Natural killer cell (primary cell): ENCODE measurements around the gene ASIC2. TPM values are rescaled to one million over a fixed set of nuclear protein-coding genes. Genes with fewer than 3 reads are reported as not detected.

Experiments used
- ATAC-seq, 3 donors: fragments of 150-1000 bp in 2 of 3; fragments of 200-7000 bp in 1 of 3; cut with Tn5 transposase; 1 replicate in 1 of 3; 2 replicates in 2 of 3; pipeline ENCODE4 v1.10.0; 2021; ENCODE audit warnings: mild to moderate bottlenecking in 2 of 3, moderate library complexity in 2 of 3
- DNase-seq, 2 donors: peaks; one replicate each; pipeline versions ENCODE4 v3.0.0 to v3.0.0-alpha.2; 2013 to 2021; ENCODE audit warnings: mixed read lengths in 1 of 2
- H3K27ac ChIP-seq: one replicate; pipeline ENCODE4 v1.5.1; 2013; ENCODE audit warnings: mild to moderate bottlenecking, low read length
- H3K27me3 ChIP-seq: one replicate; pipeline ENCODE4 v1.6.1; 2013; ENCODE audit warnings: low read length; ENCODE audit not compliant: control insufficient read depth, insufficient read depth
- H3K36me3 ChIP-seq: one replicate; pipeline ENCODE4 v1.6.1; 2013; ENCODE audit warnings: low read length; ENCODE audit not compliant: control insufficient read depth, insufficient read depth
- H3K4me1 ChIP-seq: one replicate; pipeline ENCODE4 v1.6.1; 2013; ENCODE audit warnings: low read length; ENCODE audit not compliant: control insufficient read depth, insufficient read depth
- H3K4me3 ChIP-seq: one replicate; pipeline ENCODE4 v1.5.1; 2013; ENCODE audit warnings: low read length
- H3K9me3 ChIP-seq: one replicate; pipeline ENCODE4 v1.6.1; 2013; ENCODE audit warnings: low read length; ENCODE audit not compliant: control insufficient read depth, insufficient read depth
- H3K27ac Mint-ChIP-seq, 2 donors: one replicate each; pipeline ENCODE4 v1.8.0; 2022; ENCODE audit warnings: mild to moderate bottlenecking in 2 of 2, mixed read lengths in 2 of 2, moderate library complexity in 1 of 2
- H3K27me3 Mint-ChIP-seq, 2 donors: one replicate each; pipeline ENCODE4 v1.8.0; 2022; ENCODE audit warnings: low read depth in 2 of 2, mixed read lengths in 2 of 2
- H3K36me3 Mint-ChIP-seq: one replicate; pipeline ENCODE4 v1.8.0; 2022; ENCODE audit warnings: mixed read lengths
- H3K4me1 Mint-ChIP-seq, 2 donors: one replicate each; pipeline ENCODE4 v1.8.0; 2022; ENCODE audit warnings: mixed read lengths in 2 of 2
- H3K4me3 Mint-ChIP-seq: one replicate; pipeline ENCODE4 v1.8.0; 2022; ENCODE audit warnings: mild to moderate bottlenecking, moderate library complexity, mixed read lengths
- H3K9me3 Mint-ChIP-seq, 2 donors: one replicate each; pipeline ENCODE4 v1.8.0; 2022; ENCODE audit warnings: mixed read lengths in 2 of 2
- WGBS: methylation state at CpG from one replicate; pipeline ENCODE4 v1.1.7; 2013; ENCODE audit warnings: missing lambda C conversion rate; ENCODE audit not compliant: insufficient coverage; 5-methylcytosine and 5-hydroxymethylcytosine counted together
- intact Hi-C: fragments of 100-400 bp; cut with micrococcal nuclease; formaldehyde crosslinking; loops from one replicate; pipeline ENCODE4 v1.14.2; 2022
- total RNA-seq, 4 donors: library from RNA; stranded (reverse); fragments of 120-200 nt in 1 of 4; gene quantifications; one replicate each; pipeline versions ENCODE4 v1.2.3 to v1.2.4, GENCODE V29; 2013 to 2022
- TF ChIP-seq, protein P1 (sequence below): fragments of 200-600 bp; IDR thresholded peaks from one replicate; pipeline ENCODE4 v1.8.0; 2022; ENCODE audit warnings: antibody characterized with exemption

Gene ASIC2
- total RNA-seq, 3 donors from 2014 or later (not counting 1 experiment from before 2014, with no cell fraction given): not detected

DNA sequence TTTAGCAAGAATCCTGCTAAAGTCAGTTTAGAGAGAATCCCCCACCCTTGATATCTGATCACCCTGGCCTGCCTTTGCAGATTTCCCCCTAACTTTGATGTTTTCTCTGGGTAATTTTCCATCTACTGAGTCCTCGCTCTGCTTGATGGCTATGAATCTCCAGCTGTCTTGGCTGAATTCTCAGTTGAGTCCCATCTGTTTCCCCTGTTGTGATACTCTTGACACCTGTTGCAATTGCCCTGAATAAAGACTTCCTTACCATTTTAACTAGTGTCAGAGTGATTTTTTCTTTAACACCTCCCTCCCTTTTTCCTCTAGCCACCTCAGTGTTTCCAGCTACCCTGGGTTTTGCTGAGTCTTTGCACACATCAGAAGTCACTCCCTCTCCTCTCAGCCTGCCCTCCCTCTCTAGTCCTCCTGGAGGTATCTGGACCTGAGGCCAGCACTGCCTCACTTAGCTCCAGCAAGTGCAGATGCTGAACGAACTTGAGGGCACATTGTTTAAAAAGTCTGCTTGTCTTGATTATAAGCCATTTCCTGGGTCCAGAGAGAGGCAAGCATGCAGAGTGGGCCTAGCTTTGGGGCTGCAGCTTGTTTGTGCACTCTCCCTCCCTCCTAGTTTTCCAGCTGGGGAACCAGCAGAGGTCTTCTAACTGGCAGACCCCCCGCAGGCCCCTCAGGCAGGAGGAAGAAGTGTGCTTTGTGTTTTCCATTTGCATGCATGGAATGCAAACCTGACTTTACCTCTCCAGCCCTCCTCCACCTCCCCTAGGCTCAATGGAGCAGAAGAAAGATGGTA is 268.2 kb downstream of the ASIC2 start:
- Histone ChIP-seq H3K4me1 (no peaks in the 10 kb centered on the region), H3K36me3 (no peaks in the 10 kb centered on the region), H3K9me3 (no peaks in the 10 kb centered on the region), H3K4me3 (no peak overlapping the region), H3K27ac (no peak overlapping the region), H3K27me3 (no peaks in the 10 kb centered on the region)
- peaks cover 11 to 41% of the 10 kb centered on the region in 2 donors for H3K27me3 Mint-ChIP-seq
- TF ChIP-seq, protein P1, sequence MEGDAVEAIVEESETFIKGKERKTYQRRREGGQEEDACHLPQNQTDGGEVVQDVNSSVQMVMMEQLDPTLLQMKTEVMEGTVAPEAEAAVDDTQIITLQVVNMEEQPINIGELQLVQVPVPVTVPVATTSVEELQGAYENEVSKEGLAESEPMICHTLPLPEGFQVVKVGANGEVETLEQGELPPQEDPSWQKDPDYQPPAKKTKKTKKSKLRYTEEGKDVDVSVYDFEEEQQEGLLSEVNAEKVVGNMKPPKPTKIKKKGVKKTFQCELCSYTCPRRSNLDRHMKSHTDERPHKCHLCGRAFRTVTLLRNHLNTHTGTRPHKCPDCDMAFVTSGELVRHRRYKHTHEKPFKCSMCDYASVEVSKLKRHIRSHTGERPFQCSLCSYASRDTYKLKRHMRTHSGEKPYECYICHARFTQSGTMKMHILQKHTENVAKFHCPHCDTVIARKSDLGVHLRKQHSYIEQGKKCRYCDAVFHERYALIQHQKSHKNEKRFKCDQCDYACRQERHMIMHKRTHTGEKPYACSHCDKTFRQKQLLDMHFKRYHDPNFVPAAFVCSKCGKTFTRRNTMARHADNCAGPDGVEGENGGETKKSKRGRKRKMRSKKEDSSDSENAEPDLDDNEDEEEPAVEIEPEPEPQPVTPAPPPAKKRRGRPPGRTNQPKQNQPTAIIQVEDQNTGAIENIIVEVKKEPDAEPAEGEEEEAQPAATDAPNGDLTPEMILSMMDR: no peak
- WGBS: 78% methylated on average over 3 of the region's 3 CpGs
- no peak for ATAC-seq
- intact Hi-C loops: no loop called here
- DNase-seq: no peak
- no peaks in the 10 kb centered on the region for H3K9me3 Mint-ChIP-seq
- no peak overlapping the region for H3K27ac Mint-ChIP-seq
- no peaks in the 10 kb centered on the region for H3K4me1 Mint-ChIP-seq
- H3K36me3 Mint-ChIP-seq: no peaks in the 10 kb centered on the region
- H3K4me3 Mint-ChIP-seq: no peak overlapping the region

DNA sequence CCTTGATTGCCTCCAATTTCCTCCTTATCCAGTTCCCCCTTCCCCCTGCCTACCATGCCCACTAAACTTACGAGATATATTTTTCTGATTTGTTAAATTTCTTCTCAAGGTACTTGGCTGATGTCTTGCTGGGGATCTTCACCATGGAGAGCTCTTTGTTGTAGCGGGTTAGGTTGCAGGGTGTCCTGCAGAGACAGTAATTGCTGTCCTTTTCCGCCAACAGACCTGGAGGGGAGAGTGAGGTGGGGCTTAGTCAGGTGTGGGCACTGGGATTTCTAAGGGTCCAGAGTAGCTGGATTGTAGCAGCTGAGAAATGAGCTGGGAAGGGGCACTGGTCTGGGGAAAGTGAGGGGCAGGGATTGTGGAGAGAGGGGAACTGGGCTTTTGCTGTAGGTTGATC is 269.3 kb downstream of the ASIC2 start:
- no peaks in the 10 kb centered on the region for H3K9me3 ChIP-seq
- no peak for ATAC-seq
- peaks cover 15 to 32% of the 10 kb centered on the region in 2 donors for H3K27me3 Mint-ChIP-seq
- H3K4me1 Mint-ChIP-seq: no peaks in the 10 kb centered on the region
- H3K36me3 Mint-ChIP-seq: no peaks in the 10 kb centered on the region
- no peak overlapping the region for H3K4me3 ChIP-seq
- H3K27ac ChIP-seq: no peak overlapping the region
- H3K4me3 Mint-ChIP-seq: no peak overlapping the region
- H3K36me3 ChIP-seq: no peaks in the 10 kb centered on the region
- no peaks in the 10 kb centered on the region for H3K9me3 Mint-ChIP-seq
- TF ChIP-seq, protein P1: no peak
- intact Hi-C loops: no loop called here
- DNase-seq: no peak
- H3K27ac Mint-ChIP-seq: no peak overlapping the region
- WGBS: 90% methylated on average over 3 of the region's 3 CpGs
- no peaks in the 10 kb centered on the region for H3K4me1 ChIP-seq
- no peaks in the 10 kb centered on the region for H3K27me3 ChIP-seq

DNA sequence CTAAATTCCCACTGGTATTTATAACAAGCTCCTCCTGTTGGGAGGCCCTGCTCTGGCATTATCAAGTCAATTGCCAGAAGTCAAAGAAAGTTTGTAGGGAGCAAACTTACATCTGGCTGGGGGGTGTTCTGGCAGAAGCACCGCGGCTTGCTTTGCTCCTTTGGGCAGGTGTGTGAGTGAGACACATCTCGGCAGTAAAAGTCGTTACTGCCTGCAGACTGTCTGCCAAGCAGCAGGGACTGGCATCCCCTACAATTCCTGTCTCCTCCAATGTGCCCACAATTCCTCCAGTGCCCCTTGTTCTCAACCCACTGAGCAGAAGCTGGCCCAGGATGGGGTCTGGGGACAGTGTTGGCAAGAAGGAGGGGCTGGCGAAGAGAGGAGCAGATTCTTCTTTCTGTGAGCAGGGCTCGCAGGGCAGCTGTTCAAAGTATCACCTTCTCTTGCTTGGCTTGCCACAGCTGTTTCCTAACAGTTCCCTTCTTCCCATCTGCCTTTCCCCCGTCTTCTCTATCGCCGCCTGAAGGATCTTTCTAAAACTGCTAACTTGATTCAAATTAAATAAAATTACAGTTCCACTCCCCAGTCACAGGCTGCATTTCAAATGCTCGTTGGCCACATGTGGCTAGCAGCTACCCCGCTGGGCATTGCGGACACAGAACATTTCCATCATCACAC is 271.2 kb downstream of the ASIC2 start:
- TF ChIP-seq, protein P1: no peak
- H3K27me3 ChIP-seq: no peaks in the 10 kb centered on the region
- Mint-ChIP-seq H3K36me3 (no peaks in the 10 kb centered on the region), H3K27me3 (peaks cover 15 to 26% of the 10 kb centered on the region in 2 donors), H3K4me1 (no peaks in the 10 kb centered on the region), H3K4me3 (no peak overlapping the region), H3K27ac (no peak overlapping the region), H3K9me3 (no peaks in the 10 kb centered on the region)
- DNase-seq (no peak), ATAC-seq (no peak)
- intact Hi-C loops: no loop called here
- no peaks in the 10 kb centered on the region for H3K4me1 ChIP-seq
- H3K36me3 ChIP-seq: no peaks in the 10 kb centered on the region
- 60% methylated on average over 12 of the region's 12 CpGs for WGBS
- H3K9me3 ChIP-seq: no peaks in the 10 kb centered on the region
- no peak overlapping the region for H3K4me3 ChIP-seq
- no peak overlapping the region for H3K27ac ChIP-seq
